ENCODE data around the gene ALX4.

DNA sequence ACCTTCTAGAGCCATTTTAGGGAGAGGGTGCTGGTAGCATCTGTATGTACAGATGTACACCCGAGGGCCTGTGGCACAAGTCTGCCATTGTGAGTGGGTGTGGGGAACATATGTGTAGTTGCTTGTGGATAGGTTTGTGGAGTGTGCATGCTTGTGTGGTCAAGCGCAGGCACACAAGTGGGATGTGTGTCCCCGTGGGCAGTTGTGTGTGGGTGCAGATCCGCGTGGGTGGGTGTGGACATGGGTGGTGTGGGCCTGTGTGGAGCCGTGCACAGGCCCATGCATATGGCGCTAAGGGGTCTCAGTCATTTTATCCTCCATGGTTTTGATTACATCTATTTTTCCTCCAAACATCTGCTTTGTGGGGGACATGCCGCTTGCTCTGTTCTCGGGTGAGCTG lies 28.8 kb downstream of the ALX4 start:
- TF ChIP-seq POLR2A (IDR thresholded peaks at IDR 0.05), result no peak
- TF ChIP-seq POLR2AphosphoS5 (IDR thresholded peaks at IDR 0.05), result no peak

Data from suprapubic skin (tissue), 4 donors.